GM12875 (cell line): ENCODE results near the gene TMEM14A.

Experiments
- H3K4me3 ChIP-seq: one replicate; pipeline ENCODE4 v1.5.1; 2011; ENCODE audit warnings: low read depth, low read length, control low read depth
- CTCF ChIP-seq: IDR thresholded peaks from 2 replicates; pipeline ENCODE4 v1.5.1; 2011; ENCODE audit warnings: low read depth, mild to moderate bottlenecking, control low read depth, inconsistent platforms, low read length, moderate library complexity, borderline replicate concordance; ENCODE audit not compliant: insufficient read depth

TMEM14A gene

GRCh38 chr6:52644253-52644652 is 26.7 kb upstream of the TMEM14A start:
- no peak for TF ChIP-seq CTCF
- no peak overlapping the region for H3K4me3 ChIP-seq

- H3K4me3 ChIP-seq: no peak overlapping the region
- TF ChIP-seq CTCF: no peak
Measured at GRCh38 chr6:52645976-52646375, 24.9 kb upstream of the TMEM14A start.

GRCh38 chr6:52647199-52647598 is 23.7 kb upstream of the TMEM14A start:
- H3K4me3 ChIP-seq: no peak overlapping the region
- no peak for TF ChIP-seq CTCF

GRCh38 chr6:52649536-52650160 is 21.3 kb upstream of the TMEM14A start:
- H3K4me3 ChIP-seq: no peak overlapping the region
- no peak for TF ChIP-seq CTCF

- H3K4me3 ChIP-seq: no peak overlapping the region
- TF ChIP-seq CTCF: no peak
Measured at GRCh38 chr6:52650941-52651340, 20.0 kb upstream of the TMEM14A start.

- no peak for TF ChIP-seq CTCF
- no peak overlapping the region for H3K4me3 ChIP-seq
Measured at GRCh38 chr6:52653151-52653550, 17.8 kb upstream of the TMEM14A start.

GRCh38 chr6:52654007-52654406 is 16.9 kb upstream of the TMEM14A start:
- TF ChIP-seq CTCF: no peak

More at GRCh38 chr6:52654007-52654406, 16.9 kb upstream of the TMEM14A start:
- no peak overlapping the region for H3K4me3 ChIP-seq
